ENCODE data around the gene FUT1. TPM values are rescaled to one million over a fixed set of nuclear protein-coding genes. Genes with fewer than 3 reads are reported as not detected.

FUT1 gene
- total and polyA plus RNA-seq, 2 of the 8 experiments (the other 6 are each of a cell fraction or from before 2014, with no cell fraction given), result 7.4 to 12.9 TPM

DNA sequence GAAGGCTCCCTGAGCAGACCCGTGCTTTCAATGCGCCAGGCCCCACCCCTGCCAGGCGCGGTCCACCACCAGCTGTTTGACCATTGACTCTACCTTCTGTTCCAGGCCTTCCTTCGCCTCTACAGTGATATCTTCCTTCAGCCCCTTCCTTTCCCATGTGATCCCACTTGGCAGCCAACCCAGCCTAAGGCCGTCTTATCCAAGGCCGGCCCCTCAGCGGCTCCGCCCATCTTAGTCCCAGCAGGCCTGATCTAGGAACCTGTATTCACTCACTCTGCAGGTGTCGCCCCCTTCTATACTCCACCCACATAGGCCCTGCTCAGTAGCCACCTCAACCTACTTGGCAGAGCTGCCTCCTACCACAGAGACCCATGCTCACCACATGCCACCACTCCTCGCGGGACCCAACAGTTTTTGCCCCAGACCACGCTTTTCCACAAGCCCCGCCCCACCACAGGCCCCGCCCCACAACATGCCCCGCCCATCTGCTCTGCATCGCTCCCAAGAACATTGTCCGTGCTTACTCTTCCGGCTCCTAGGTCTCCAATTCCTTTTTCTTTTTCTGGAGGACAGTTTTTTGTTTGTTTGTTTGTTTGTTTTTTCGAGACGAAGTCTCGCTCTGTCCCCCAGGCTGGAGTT, 15.0 kb downstream of the FUT1 start:
- Histone ChIP-seq H3K9ac (replicated peaks in 1 of 4; ENCODE audit: extremely low read depth in 1 of 4, low read depth in 3 of 4, low read length in 3 of 4) (no peak overlapping the region), H2BK120ac (replicated peaks; ENCODE audit: low read depth, low read length) (no peak overlapping the region), H2AK5ac (ENCODE audit: low read depth, low read length) (no peak overlapping the region), H2BK5ac (ENCODE audit: low read depth, low read length) (no peak overlapping the region), H3K18ac (ENCODE audit: extremely low read depth, low read length) (0 out of 2 replicates have a peak overlapping the region, but pooled peaks have one; percentile 13), H2BK20ac (ENCODE audit: low read length) (no peak overlapping the region), H2AFZ (ENCODE audit: low read length) (no peak overlapping the region), H3K36me3 (ENCODE audit: control insufficient read depth in 2 of 4, insufficient read depth in 4 of 4, low read length in 3 of 4) (no peaks in the 10 kb centered on the region), H4K91ac (replicated peaks; ENCODE audit: insufficient read length, low read length) (no peak overlapping the region), H3K4ac (replicated peaks; ENCODE audit: insufficient read length, low read depth, low read length) (no peak overlapping the region), H3K14ac (ENCODE audit: insufficient read length) (no peak overlapping the region), H4K5ac (ENCODE audit: insufficient read length, low read depth, low read length) (no peak overlapping the region), H3K23me2 (ENCODE audit: low read depth, low read length) (peaks cover 10% of the 10 kb centered on the region; the same call in 1 of the 2 replicates), H3K79me2 (ENCODE audit: control insufficient read depth in 1 of 2, insufficient read depth in 2 of 2, low read length in 2 of 2) (no peaks in the 10 kb centered on the region), H3K56ac (replicated peaks; ENCODE audit: insufficient read length, low read depth, low read length) (no peak overlapping the region), H2BK12ac (ENCODE audit: low read depth, low read length) (no peak overlapping the region; the same call in 1 of the 2 replicates), H4K20me1 (replicated peaks in 1 of 2; ENCODE audit: control insufficient read depth in 1 of 2, insufficient read depth in 2 of 2, low read length in 2 of 2) (no peaks in the 10 kb centered on the region), H3K9me3 (ENCODE audit: insufficient read depth in 2 of 2, low read depth in 1 of 2, low read length in 1 of 2) (no peaks in the 10 kb centered on the region), H3K4me3 (ENCODE audit: extremely low read depth in 1 of 4, insufficient read depth in 2 of 4, low read depth in 3 of 4, low read length in 4 of 4) (peak overlapping the region in 1 of 4 experiments; percentile 12; a peak in 1 of 8 replicates), H3K4me2 (ENCODE audit: insufficient read depth in 1 of 2, low read depth in 2 of 2, low read length in 2 of 2) (peak overlapping the region in 1 of 2 experiments; percentile 75; a peak in 3 of 4 replicates), H3K79me1 (ENCODE audit: low read depth, low read length) (no peaks in the 10 kb centered on the region), H3K27ac (ENCODE audit: low read depth, low read length) (no peak overlapping the region), H3K23ac (ENCODE audit: insufficient read length) (no peak overlapping the region), H2BK15ac (ENCODE audit: low read length) (no peak overlapping the region), H3K27me3 (replicated peaks in 1 of 4; ENCODE audit: control insufficient read depth in 3 of 4, extremely low read depth in 1 of 4, insufficient read depth in 3 of 4, low read length in 3 of 4) (peaks cover 3 to 19% (median 12%) of the 10 kb centered on the region in 4 experiments; a peak in 6 of 7 replicates), H4K8ac (ENCODE audit: extremely low read depth, insufficient read depth, low read length) (no peak overlapping the region), H3K4me1 (replicated peaks in 1 of 4; ENCODE audit: control insufficient read depth in 3 of 4, insufficient read depth in 4 of 4, low read length in 3 of 4) (peaks cover 5 to 26% (median 22%) of the 10 kb centered on the region in 4 experiments)
- DNase-seq (ENCODE audit: low read depth in 1 of 2, low spot score in 2 of 2) (no peak), FAIRE-seq (peak; percentile 77)
- WGBS, 2 experiments (ENCODE audit: extremely low coverage in 1 of 2, insufficient coverage in 1 of 2, insufficient read length in 1 of 2, insufficient replicate concordance in 2 of 2, low coverage in 1 of 2, low lambda C conversion rate in 2 of 2, missing lambda C conversion rate in 1 of 2), result 60% methylated on average over 19 of the region's 22 CpGs; no CpG with 5 or more reads in 1 of the 2 experiments
- ChIA-PET POLR2A (ENCODE audit: partially characterized antibody) (interaction anchor here (0.6 to 4.5 kb wide), 14 partner anchors 9 to 107 kb away, joined by 3 to 22 read pairs (median 4); partner anchors contain the start of genes CA11, FUT2, IZUMO1 and NTN5), CTCF (ENCODE audit: partially characterized antibody) (interaction anchor here (0.8 to 3.6 kb wide), 5 partner anchors 9 to 69 kb away, joined by 3 to 23 read pairs (median 10); no protein-coding TSS in a partner anchor)
- TF ChIP-seq KDM1A (IDR thresholded peaks at IDR 0.05; ENCODE audit: borderline replicate concordance, low read length) (no peak), RNF2 (IDR thresholded peaks at IDR 0.05; ENCODE audit: borderline replicate concordance, low read depth, low read length, missing control alignments, poor library complexity, severe bottlenecking) (no peak), TAF1 (IDR thresholded peaks at IDR 0.05; ENCODE audit: low read depth, low read length) (peak; percentile 52; the same call in 1 of the 2 replicates), HDAC6 (IDR thresholded peaks at IDR 0.05; ENCODE audit: low read depth, low read length) (no peak), RXRA (IDR thresholded peaks at IDR 0.05; ENCODE audit: insufficient read depth, low read depth, low read length) (no peak), SP1 (IDR thresholded peaks at IDR 0.05; ENCODE audit: low read depth, low read length) (peak; percentile 56; the same call in 1 of the 2 replicates), EP300 (IDR thresholded peaks at IDR 0.05; ENCODE audit: borderline replicate concordance in 1 of 2, low read depth in 2 of 2, low read length in 2 of 2) (no peak), TBP (IDR thresholded peaks at IDR 0.05; ENCODE audit: low read depth, low read length) (peak; percentile 30; the same call in 1 of the 2 replicates), SIX5 (IDR thresholded peaks at IDR 0.05; ENCODE audit: low read depth, low read length) (no peak)
- TF ChIP-seq, protein P1, sequence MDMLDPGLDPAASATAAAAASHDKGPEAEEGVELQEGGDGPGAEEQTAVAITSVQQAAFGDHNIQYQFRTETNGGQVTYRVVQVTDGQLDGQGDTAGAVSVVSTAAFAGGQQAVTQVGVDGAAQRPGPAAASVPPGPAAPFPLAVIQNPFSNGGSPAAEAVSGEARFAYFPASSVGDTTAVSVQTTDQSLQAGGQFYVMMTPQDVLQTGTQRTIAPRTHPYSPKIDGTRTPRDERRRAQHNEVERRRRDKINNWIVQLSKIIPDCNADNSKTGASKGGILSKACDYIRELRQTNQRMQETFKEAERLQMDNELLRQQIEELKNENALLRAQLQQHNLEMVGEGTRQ (IDR thresholded peaks at IDR 0.05; ENCODE audit: low read length), result peak; percentile 33; the same call in 1 of the 2 replicates

All from H1 (cell line).